WTC11 (cell line): ENCODE data around the gene WDR82. TPM values are rescaled to one million over a fixed set of nuclear protein-coding genes. Genes with fewer than 3 reads are reported as not detected.

Experiments used
- ATF1 ChIP-seq: sonication (generic); formaldehyde crosslinking; IDR thresholded peaks from 2 replicates; pipeline ENCODE4 v1.8.1; 2023; ENCODE audit warnings: mild to moderate bottlenecking, moderate library complexity, missing genetic modification reagents
- CREB1 ChIP-seq: sonication (generic); formaldehyde crosslinking; IDR thresholded peaks from 2 replicates; pipeline ENCODE4 v1.8.0; 2023; ENCODE audit warnings: mild to moderate bottlenecking, missing genetic modification reagents
- CREM ChIP-seq: sonication (generic); formaldehyde crosslinking; IDR thresholded peaks from 2 replicates; pipeline ENCODE4 v1.8.1; 2022; ENCODE audit warnings: mild to moderate bottlenecking, missing genetic modification reagents, moderate library complexity
- ELF4 ChIP-seq: sonication (generic); formaldehyde crosslinking; IDR thresholded peaks from 2 replicates; pipeline ENCODE4 v1.8.1; 2022; ENCODE audit warnings: low read depth, mild to moderate bottlenecking, moderate library complexity, missing genetic modification reagents
- ETV6 ChIP-seq: sonication (generic); formaldehyde crosslinking; IDR thresholded peaks from 2 replicates; pipeline ENCODE4 v1.8.1; 2022; ENCODE audit warnings: mild to moderate bottlenecking, missing genetic modification reagents
- FOXP1 ChIP-seq: sonication (generic); formaldehyde crosslinking; IDR thresholded peaks from 2 replicates; pipeline ENCODE4 v1.8.0; 2022; ENCODE audit warnings: missing genetic modification reagents, mild to moderate bottlenecking, moderate library complexity, borderline replicate concordance
- GRHL2 ChIP-seq: fragments of 250-450 bp; sonication (Bioruptor Pico); IDR thresholded peaks from 2 replicates; pipeline ENCODE4 v1.8.0; 2022; ENCODE audit warnings: mild to moderate bottlenecking, moderate library complexity; ENCODE audit not compliant: insufficient replicate concordance, severe bottlenecking
- IRF2 ChIP-seq: sonication (generic); formaldehyde crosslinking; IDR thresholded peaks from 2 replicates; pipeline ENCODE4 v1.8.0; 2022; ENCODE audit warnings: low read depth, missing genetic modification reagents, borderline replicate concordance
- JUN ChIP-seq: sonication (generic); formaldehyde crosslinking; IDR thresholded peaks from 2 replicates; pipeline ENCODE4 v1.8.0; 2023; ENCODE audit warnings: mild to moderate bottlenecking, missing genetic modification reagents
- MXD4 ChIP-seq: fragments of 250-450 bp; sonication (Bioruptor Pico); IDR thresholded peaks from 2 replicates; pipeline ENCODE4 v1.8.0; 2021; ENCODE audit warnings: mild to moderate bottlenecking, moderate library complexity, borderline replicate concordance
- NFE2L1 ChIP-seq: sonication (generic); formaldehyde crosslinking; IDR thresholded peaks from 2 replicates; pipeline ENCODE4 v1.8.1; 2023; ENCODE audit warnings: missing genetic modification reagents
- NR1H2 ChIP-seq: sonication (generic); formaldehyde crosslinking; IDR thresholded peaks from 2 replicates; pipeline ENCODE4 v1.9.0; 2021; ENCODE audit warnings: mild to moderate bottlenecking, moderate library complexity, missing genetic modification reagents
- OVOL2 ChIP-seq: fragments of 250-450 bp; sonication (Bioruptor Pico); IDR thresholded peaks from 2 replicates; pipeline ENCODE4 v1.9.0; 2021; ENCODE audit warnings: mild to moderate bottlenecking, borderline replicate concordance
- PRRX2 ChIP-seq: fragments of 250-450 bp; sonication (Bioruptor Pico); IDR thresholded peaks from 2 replicates; pipeline ENCODE4 v1.8.0; 2021; ENCODE audit warnings: mild to moderate bottlenecking
- RELA ChIP-seq: sonication (generic); formaldehyde crosslinking; IDR thresholded peaks from 2 replicates; pipeline ENCODE4 v1.8.1; 2022; ENCODE audit warnings: missing genetic modification reagents, mild to moderate bottlenecking, borderline replicate concordance
- TCF7 ChIP-seq: sonication (generic); formaldehyde crosslinking; IDR thresholded peaks from 2 replicates; pipeline ENCODE4 v1.8.0; 2022; ENCODE audit warnings: mild to moderate bottlenecking, low read depth, missing genetic modification reagents, moderate library complexity
- TP53 ChIP-seq: sonication (generic); formaldehyde crosslinking; IDR thresholded peaks from 2 replicates; pipeline ENCODE4 v1.8.1; 2023; ENCODE audit warnings: mild to moderate bottlenecking, missing genetic modification reagents
- ZBTB21 ChIP-seq: sonication (generic); formaldehyde crosslinking; IDR thresholded peaks from 2 replicates; pipeline ENCODE4 v1.8.1; 2023; ENCODE audit warnings: mild to moderate bottlenecking, missing genetic modification reagents, borderline replicate concordance
- ZNF121 ChIP-seq: sonication (generic); formaldehyde crosslinking; IDR thresholded peaks from 2 replicates; pipeline ENCODE4 v1.8.0; 2023; ENCODE audit warnings: missing genetic modification reagents
- ZNF138 ChIP-seq: sonication (generic); formaldehyde crosslinking; conservative IDR thresholded peaks from 2 replicates; pipeline ENCODE4 v1.8.1; 2022; ENCODE audit warnings: mild to moderate bottlenecking, moderate library complexity, missing genetic modification reagents
- ZNF263 ChIP-seq: sonication (generic); formaldehyde crosslinking; IDR thresholded peaks from 2 replicates; pipeline ENCODE4 v1.8.1; 2022; ENCODE audit warnings: low read depth, mild to moderate bottlenecking, moderate library complexity, missing genetic modification reagents
- ZNF396 ChIP-seq: fragments of 250-450 bp; sonication (Bioruptor Pico); IDR thresholded peaks from 2 replicates; pipeline ENCODE4 v1.8.0; 2021; ENCODE audit warnings: mild to moderate bottlenecking, moderate library complexity, borderline replicate concordance
- ZNF416 ChIP-seq: fragments of 250-450 bp; sonication (Bioruptor Pico); IDR thresholded peaks from 2 replicates; pipeline ENCODE4 v1.9.0; 2021; ENCODE audit warnings: mild to moderate bottlenecking, inconsistent platforms
- total RNA-seq: library from RNA; stranded (reverse); gene quantifications from 3 replicates; pipeline ENCODE4 v1.2.3, GENCODE V29; 2021
- TF ChIP-seq, protein P1 (sequence below): sonication (generic); formaldehyde crosslinking; IDR thresholded peaks from 2 replicates; pipeline ENCODE4 v1.8.1; 2022; ENCODE audit warnings: low read depth, missing genetic modification reagents, borderline replicate concordance
- TF ChIP-seq, protein P2 (sequence below): sonication (generic); formaldehyde crosslinking; IDR thresholded peaks from 2 replicates; pipeline ENCODE4 v1.8.0; 2023; ENCODE audit warnings: missing genetic modification reagents
- TF ChIP-seq, protein P3 (sequence below): sonication (generic); formaldehyde crosslinking; IDR thresholded peaks from 2 replicates; pipeline ENCODE4 v1.8.0; 2023; ENCODE audit warnings: mild to moderate bottlenecking, missing genetic modification reagents
- TF ChIP-seq, protein P4 (sequence below): sonication (generic); formaldehyde crosslinking; IDR thresholded peaks from 2 replicates; pipeline ENCODE4 v1.8.1; 2023; ENCODE audit warnings: mild to moderate bottlenecking, missing genetic modification reagents, moderate library complexity
- TF ChIP-seq, protein P5 (sequence below): sonication (generic); formaldehyde crosslinking; IDR thresholded peaks from 2 replicates; pipeline ENCODE4 v1.8.1; 2022; ENCODE audit warnings: mild to moderate bottlenecking, missing genetic modification reagents, moderate library complexity, borderline replicate concordance
- TF ChIP-seq, protein P6 (sequence below): fragments of 200-600 bp; IDR thresholded peaks from 2 replicates; pipeline ENCODE4 v1.8.0; 2022; ENCODE audit warnings: antibody characterized with exemption
- TF ChIP-seq, protein P7 (sequence below): fragments of 250-450 bp; sonication (Bioruptor Pico); IDR thresholded peaks from 2 replicates; pipeline ENCODE4 v1.9.0; 2021; ENCODE audit warnings: mild to moderate bottlenecking

Gene WDR82
- total RNA-seq, 1 experiment from 2014 or later, result 69.7 TPM

DNA sequence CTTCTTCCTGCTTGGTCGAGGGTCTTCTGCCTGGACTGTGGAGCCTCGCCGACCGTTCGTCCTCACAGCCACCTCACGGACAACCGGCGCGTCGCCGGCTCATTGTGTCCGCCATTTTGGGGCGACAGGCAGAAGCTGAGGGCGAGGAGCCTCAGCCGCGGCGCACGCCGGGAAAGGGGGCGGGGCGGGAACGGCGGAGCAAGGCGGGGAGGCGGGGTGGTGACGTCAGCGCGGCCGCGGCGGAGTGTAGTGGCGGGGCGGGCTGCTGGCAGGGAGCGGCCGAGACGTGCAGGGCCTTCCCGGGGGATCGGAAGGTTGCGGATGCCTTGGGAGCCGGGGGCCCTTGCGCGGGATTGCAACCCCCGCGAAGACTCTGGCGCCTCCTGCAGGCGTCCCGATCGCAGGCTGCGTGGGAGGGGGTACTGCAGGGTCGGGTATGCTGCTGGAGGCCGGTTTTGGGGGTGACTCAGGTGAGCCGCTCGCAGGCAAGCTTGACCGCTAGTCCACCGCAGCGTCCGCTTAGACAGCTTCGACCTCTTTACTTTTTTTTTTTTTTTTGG is at the start of gene WDR82 (continued):
- TF ChIP-seq, protein P1, sequence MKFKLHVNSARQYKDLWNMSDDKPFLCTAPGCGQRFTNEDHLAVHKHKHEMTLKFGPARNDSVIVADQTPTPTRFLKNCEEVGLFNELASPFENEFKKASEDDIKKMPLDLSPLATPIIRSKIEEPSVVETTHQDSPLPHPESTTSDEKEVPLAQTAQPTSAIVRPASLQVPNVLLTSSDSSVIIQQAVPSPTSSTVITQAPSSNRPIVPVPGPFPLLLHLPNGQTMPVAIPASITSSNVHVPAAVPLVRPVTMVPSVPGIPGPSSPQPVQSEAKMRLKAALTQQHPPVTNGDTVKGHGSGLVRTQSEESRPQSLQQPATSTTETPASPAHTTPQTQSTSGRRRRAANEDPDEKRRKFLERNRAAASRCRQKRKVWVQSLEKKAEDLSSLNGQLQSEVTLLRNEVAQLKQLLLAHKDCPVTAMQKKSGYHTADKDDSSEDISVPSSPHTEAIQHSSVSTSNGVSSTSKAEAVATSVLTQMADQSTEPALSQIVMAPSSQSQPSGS (CRISPR knock-in tag), result no peak
- TF ChIP-seq ZBTB21 (CRISPR knock-in tag) (no peak), ZNF121 (CRISPR knock-in tag) (no peak), ETV6 (CRISPR knock-in tag) (peak; percentile 47; the same call in 1 of the 2 replicates), ZNF416 (CRISPR knock-in tag) (0 out of 2 replicates have a peak, but pooled peaks have one; percentile 17), ZNF396 (CRISPR knock-in tag) (no peak), NR1H2 (no peak), ZNF263 (CRISPR knock-in tag) (no peak), TCF7 (peak; percentile 58; the same call in 1 of the 2 replicates), GRHL2 (no peak), OVOL2 (CRISPR knock-in tag) (no peak), PRRX2 (CRISPR knock-in tag) (no peak), CREM (no peak), NFE2L1 (CRISPR knock-in tag) (no peak), TP53 (no peak), ZNF138 (CRISPR knock-in tag) (no peak), CREB1 (no peak), ELF4 (CRISPR knock-in tag) (no peak), IRF2 (CRISPR knock-in tag) (no peak), ATF1 (no peak), RELA (CRISPR knock-in tag) (no peak), FOXP1 (peak; percentile 34), MXD4 (CRISPR knock-in tag) (no peak), JUN (CRISPR knock-in tag) (0 out of 2 replicates have a peak, but pooled peaks have one; percentile 4)
- TF ChIP-seq, protein P2, sequence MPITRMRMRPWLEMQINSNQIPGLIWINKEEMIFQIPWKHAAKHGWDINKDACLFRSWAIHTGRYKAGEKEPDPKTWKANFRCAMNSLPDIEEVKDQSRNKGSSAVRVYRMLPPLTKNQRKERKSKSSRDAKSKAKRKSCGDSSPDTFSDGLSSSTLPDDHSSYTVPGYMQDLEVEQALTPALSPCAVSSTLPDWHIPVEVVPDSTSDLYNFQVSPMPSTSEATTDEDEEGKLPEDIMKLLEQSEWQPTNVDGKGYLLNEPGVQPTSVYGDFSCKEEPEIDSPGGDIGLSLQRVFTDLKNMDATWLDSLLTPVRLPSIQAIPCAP (CRISPR knock-in tag), result no peak
- TF ChIP-seq, protein P3, sequence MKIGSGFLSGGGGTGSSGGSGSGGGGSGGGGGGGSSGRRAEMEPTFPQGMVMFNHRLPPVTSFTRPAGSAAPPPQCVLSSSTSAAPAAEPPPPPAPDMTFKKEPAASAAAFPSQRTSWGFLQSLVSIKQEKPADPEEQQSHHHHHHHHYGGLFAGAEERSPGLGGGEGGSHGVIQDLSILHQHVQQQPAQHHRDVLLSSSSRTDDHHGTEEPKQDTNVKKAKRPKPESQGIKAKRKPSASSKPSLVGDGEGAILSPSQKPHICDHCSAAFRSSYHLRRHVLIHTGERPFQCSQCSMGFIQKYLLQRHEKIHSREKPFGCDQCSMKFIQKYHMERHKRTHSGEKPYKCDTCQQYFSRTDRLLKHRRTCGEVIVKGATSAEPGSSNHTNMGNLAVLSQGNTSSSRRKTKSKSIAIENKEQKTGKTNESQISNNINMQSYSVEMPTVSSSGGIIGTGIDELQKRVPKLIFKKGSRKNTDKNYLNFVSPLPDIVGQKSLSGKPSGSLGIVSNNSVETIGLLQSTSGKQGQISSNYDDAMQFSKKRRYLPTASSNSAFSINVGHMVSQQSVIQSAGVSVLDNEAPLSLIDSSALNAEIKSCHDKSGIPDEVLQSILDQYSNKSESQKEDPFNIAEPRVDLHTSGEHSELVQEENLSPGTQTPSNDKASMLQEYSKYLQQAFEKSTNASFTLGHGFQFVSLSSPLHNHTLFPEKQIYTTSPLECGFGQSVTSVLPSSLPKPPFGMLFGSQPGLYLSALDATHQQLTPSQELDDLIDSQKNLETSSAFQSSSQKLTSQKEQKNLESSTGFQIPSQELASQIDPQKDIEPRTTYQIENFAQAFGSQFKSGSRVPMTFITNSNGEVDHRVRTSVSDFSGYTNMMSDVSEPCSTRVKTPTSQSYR (CRISPR knock-in tag), result no peak
- TF ChIP-seq, protein P4, sequence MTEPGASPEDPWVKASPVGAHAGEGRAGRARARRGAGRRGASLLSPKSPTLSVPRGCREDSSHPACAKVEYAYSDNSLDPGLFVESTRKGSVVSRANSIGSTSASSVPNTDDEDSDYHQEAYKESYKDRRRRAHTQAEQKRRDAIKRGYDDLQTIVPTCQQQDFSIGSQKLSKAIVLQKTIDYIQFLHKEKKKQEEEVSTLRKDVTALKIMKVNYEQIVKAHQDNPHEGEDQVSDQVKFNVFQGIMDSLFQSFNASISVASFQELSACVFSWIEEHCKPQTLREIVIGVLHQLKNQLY, result no peak
- TF ChIP-seq, protein P5, sequence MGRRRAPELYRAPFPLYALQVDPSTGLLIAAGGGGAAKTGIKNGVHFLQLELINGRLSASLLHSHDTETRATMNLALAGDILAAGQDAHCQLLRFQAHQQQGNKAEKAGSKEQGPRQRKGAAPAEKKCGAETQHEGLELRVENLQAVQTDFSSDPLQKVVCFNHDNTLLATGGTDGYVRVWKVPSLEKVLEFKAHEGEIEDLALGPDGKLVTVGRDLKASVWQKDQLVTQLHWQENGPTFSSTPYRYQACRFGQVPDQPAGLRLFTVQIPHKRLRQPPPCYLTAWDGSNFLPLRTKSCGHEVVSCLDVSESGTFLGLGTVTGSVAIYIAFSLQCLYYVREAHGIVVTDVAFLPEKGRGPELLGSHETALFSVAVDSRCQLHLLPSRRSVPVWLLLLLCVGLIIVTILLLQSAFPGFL (CRISPR knock-in tag), result no peak
- TF ChIP-seq, protein P6, sequence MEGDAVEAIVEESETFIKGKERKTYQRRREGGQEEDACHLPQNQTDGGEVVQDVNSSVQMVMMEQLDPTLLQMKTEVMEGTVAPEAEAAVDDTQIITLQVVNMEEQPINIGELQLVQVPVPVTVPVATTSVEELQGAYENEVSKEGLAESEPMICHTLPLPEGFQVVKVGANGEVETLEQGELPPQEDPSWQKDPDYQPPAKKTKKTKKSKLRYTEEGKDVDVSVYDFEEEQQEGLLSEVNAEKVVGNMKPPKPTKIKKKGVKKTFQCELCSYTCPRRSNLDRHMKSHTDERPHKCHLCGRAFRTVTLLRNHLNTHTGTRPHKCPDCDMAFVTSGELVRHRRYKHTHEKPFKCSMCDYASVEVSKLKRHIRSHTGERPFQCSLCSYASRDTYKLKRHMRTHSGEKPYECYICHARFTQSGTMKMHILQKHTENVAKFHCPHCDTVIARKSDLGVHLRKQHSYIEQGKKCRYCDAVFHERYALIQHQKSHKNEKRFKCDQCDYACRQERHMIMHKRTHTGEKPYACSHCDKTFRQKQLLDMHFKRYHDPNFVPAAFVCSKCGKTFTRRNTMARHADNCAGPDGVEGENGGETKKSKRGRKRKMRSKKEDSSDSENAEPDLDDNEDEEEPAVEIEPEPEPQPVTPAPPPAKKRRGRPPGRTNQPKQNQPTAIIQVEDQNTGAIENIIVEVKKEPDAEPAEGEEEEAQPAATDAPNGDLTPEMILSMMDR, result 0 out of 2 replicates have a peak, but pooled peaks have one; percentile 32
- TF ChIP-seq, protein P7, sequence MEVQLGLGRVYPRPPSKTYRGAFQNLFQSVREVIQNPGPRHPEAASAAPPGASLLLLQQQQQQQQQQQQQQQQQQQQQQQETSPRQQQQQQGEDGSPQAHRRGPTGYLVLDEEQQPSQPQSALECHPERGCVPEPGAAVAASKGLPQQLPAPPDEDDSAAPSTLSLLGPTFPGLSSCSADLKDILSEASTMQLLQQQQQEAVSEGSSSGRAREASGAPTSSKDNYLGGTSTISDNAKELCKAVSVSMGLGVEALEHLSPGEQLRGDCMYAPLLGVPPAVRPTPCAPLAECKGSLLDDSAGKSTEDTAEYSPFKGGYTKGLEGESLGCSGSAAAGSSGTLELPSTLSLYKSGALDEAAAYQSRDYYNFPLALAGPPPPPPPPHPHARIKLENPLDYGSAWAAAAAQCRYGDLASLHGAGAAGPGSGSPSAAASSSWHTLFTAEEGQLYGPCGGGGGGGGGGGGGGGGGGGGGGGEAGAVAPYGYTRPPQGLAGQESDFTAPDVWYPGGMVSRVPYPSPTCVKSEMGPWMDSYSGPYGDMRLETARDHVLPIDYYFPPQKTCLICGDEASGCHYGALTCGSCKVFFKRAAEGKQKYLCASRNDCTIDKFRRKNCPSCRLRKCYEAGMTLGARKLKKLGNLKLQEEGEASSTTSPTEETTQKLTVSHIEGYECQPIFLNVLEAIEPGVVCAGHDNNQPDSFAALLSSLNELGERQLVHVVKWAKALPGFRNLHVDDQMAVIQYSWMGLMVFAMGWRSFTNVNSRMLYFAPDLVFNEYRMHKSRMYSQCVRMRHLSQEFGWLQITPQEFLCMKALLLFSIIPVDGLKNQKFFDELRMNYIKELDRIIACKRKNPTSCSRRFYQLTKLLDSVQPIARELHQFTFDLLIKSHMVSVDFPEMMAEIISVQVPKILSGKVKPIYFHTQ (CRISPR knock-in tag), result no peak
